Skin epidermis (tissue), 12 donors: Measurements from ENCODE around the gene IFT81.

ENCODE experiments used
- H3K27ac ChIP-seq, 21 experiments: fragments of 200-600 bp; sonication (generic) in 11 of 21; one replicate each; pipeline ENCODE4 v1.5.0; 2020; ENCODE audit warnings: mild to moderate bottlenecking in 3 of 21, inconsistent platforms in 2 of 21, moderate library complexity in 2 of 21
- H3K4me3 ChIP-seq, 7 experiments: fragments of 200-600 bp; sonication (generic) in 2 of 7; one replicate each; pipeline ENCODE4 v1.5.0; 2020; ENCODE audit warnings: inconsistent platforms in 2 of 7, mild to moderate bottlenecking in 2 of 7, moderate library complexity in 1 of 7

The IFT81 gene

GRCh38 chr12:110258466-110258865 is 134.3 kb downstream of the IFT81 start:
- H3K4me3 ChIP-seq = no peak overlapping the region
- H3K27ac ChIP-seq = no peak overlapping the region

GRCh38 chr12:110262442-110263388 is 138.6 kb downstream of the IFT81 start:
- Histone ChIP-seq H3K4me3 (no peak overlapping the region), H3K27ac (peak overlapping the region in 3 of 21 experiments; percentile 44 to 50 (median 45))

- peak overlapping the region in 12 of 21 experiments; percentile 22 to 70 (median 52) for H3K27ac ChIP-seq
These were observed 142.3 kb downstream of the IFT81 start for GRCh38 chr12:110266381-110266960.

GRCh38 chr12:110266980-110267620 is 142.9 kb downstream of the IFT81 start:
- Histone ChIP-seq H3K27ac (peak overlapping the region in 13 of 21 experiments; percentile 22 to 70 (median 53)), H3K4me3 (no peak overlapping the region)

More at GRCh38 chr12:110266381-110266960, 142.3 kb downstream of the IFT81 start:
- no peak overlapping the region for H3K4me3 ChIP-seq
